GM18907 (cell line): Measurements from ENCODE around the gene SPAG4.

Source experiments
- ATAC-seq: cut with Tn5 transposase; IDR thresholded peaks from one replicate; pipeline ENCODE4 v1.9.1; 2021; ENCODE audit warnings: mild to moderate bottlenecking, moderate library complexity; ENCODE audit not compliant: unreplicated experiment

SPAG4 gene, protein sequence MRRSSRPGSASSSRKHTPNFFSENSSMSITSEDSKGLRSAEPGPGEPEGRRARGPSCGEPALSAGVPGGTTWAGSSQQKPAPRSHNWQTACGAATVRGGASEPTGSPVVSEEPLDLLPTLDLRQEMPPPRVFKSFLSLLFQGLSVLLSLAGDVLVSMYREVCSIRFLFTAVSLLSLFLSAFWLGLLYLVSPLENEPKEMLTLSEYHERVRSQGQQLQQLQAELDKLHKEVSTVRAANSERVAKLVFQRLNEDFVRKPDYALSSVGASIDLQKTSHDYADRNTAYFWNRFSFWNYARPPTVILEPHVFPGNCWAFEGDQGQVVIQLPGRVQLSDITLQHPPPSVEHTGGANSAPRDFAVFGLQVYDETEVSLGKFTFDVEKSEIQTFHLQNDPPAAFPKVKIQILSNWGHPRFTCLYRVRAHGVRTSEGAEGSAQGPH

DNA sequence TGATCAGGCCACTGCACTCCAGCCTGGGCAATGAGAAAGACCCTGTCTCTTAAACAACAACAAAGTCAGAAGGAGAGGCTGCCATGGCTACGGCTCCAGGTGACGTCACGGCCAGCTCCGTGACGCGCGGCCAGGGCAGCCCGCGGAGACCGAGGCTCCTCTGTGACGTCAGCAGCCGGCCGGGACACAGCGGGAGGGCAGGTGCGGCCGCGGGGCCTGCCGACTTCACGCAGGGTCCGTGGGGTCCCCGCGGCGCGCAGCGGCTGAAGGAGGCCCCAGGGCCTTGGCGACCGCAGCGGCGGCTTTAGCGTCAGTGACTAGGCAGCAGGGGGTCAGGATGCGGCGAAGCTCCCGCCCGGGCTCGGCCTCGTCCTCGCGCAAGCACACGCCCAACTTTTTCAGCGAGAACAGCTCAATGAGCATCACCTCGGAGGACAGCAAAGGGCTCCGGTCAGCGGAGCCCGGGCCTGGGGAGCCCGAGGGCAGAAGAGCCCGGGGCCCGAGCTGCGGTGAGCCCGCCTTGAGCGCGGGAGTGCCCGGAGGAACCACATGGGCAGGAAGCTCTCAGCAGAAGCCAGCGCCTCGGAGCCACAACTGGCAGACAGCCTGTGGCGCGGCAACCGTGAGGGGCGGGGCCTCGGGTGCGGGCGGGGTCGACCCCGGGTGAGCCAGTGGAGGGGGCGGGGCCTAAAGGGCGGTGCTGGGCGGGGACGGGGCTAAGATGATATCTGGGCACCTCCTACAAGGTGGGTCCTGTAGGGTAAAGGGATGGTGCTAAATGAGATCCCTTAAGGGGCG is at the start of gene SPAG4:
Gene SPAG4 (plus strand): TSS at position 163 of the 798 bp plus-strand sequence. CDS start 175 bp downstream, at position 338.
- peak; percentile 70 for ATAC-seq

DNA sequence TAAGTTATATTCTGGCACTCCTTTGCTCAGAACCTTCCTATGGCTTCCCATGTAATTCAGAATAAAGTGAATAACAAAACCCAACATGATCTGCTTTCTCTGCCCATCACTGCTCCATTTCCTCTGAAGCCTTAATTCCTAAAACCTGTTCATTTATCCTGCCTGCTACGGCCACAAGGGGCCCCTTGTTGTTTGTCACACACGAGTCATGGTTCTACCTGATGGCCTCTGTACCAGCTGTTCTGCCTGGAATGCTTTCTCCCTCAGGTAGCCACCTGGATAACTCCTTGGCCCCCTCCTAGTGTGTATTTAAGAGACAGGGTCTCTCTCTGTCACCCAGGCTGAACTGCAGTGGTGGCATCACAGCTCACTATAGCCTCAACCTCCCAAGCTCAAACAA is 47.0 kb upstream of the SPAG4 start:
- no peak for ATAC-seq

DNA sequence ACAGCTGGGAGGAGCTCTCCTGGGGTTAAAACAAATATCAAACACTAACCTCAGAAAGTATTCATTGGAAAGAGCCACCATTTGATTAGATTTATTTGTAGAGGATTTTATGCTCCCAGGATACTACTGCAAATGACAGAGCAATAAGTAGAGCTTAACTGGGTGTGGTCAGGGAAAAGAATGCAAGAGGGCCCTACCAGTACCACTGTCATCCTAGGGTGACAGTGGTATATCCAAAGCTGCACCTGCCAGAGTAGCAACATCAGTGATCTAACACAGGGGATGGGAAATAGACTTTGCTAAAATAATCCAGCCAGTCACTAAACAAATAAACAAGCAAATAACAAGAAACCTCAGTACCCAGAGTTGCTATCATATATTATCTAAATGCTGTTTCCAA is 44.1 kb upstream of the SPAG4 start:
- ATAC-seq = no peak

DNA sequence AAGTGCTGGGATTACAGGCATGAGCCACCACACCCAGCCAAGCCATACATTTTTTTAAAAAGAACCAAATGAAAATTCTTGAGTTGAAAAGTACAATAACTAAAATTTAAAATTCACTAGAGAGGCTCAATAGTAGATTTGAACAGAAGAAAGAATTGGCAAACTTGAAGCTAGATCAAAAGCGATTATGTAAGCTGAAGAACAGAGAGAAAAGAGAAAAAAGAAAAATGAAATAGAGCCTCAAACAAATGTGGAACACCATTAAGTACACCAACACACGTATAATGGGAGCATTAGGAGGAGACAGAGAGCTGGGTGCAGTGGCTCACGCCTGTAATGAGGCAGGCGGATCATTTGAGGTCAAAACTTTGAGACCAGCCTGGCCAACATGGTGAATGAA is 42.8 kb upstream of the SPAG4 start:
- no peak for ATAC-seq

DNA sequence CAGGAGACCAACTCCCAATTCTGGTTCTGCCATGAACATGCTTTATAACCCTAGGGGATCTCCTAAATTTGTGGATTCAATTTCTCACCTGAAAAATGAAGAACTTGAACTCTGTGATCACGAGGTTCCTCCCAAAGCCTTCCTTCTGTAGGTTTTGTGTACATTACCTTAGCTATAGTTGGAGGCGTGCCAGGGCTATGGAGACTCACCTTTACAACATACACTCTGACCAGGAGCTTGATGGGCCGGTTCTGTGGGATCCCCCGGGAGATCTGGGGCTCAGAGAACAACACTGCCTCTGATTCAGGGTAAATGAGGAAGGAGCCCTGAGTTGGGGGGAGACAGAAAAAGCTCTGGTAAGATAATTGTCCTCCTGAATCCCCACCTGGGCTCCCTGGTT is 39.7 kb upstream of the SPAG4 start:
- ATAC-seq = no peak

DNA sequence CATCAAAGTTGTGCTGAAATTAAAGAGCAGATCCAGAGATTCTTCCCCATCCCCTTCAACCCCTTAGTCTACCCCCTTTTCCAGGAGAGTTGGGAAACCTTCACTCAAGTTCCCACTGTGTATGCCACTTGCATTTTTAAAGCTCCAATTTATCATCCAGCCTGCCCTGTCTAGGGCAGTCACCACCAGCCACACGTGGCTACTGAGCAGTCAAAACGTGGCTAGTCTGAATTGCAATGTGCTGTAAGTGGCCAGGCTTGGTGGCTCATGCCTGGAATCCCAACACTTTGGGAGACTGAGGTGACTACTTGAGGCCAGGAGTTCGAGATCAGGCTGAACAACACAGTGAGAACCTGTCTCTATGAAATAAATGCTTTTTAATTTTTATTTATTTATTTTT is 38.8 kb upstream of the SPAG4 start:
- ATAC-seq = no peak

DNA sequence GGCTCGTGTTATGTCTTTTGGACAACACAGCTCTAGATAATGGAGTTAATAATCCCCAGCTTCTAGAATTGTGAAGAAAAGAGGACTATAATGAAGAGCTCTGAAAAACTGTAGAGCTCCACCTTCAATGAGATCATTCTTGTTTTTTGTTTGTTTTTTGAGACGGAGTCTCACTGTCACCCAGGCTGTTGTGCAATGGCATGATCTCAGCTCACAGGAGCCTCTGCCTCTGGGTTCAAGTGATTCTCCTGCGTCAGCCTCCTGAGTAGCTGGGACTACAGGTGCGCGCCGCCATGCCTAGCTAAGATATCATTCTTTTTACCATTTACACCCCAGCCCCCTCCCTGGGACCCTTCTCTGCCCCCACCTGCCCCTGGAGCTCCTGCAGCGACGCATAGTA is 37.2 kb upstream of the SPAG4 start:
- ATAC-seq = no peak

DNA sequence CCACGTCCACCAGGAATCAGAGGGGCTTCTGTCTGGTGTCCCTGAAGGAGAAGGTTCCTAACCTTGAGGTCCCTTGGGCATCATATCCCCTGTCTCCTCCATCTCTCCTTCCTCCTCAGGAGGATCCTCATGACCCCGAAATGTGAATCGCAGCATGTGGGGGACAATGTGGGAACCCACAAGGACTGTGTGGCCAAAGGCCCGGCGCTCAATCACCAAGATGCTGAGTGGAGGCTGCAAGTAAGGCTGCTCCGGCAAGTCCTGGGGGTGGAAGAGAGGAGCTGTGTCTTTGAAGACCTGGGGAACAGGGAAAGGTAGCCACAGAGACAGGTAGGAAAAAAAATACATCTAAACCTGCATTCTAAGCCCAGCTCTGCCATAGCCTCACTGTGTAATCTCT is 36.4 kb upstream of the SPAG4 start:
- no peak for ATAC-seq

DNA sequence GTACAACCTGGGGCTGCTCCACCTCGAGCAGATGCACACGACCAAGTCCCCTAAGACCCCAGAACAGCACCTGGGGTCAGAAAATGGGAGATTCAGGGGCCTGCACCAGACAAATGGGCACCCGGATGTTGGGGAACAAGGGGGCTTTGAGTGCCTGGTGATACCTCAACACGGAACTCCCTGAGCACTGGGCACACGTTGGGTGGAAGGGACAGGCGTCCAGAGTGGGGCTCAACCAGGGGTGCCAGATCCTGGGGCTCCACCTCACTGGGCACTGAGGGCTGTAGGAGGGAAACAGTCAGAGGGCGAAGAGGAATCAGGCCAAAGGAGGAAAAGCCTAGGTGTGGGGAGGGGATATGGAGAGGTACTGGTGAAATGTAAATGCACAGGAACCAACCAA is 33.5 kb upstream of the SPAG4 start:
- ATAC-seq = no peak

DNA sequence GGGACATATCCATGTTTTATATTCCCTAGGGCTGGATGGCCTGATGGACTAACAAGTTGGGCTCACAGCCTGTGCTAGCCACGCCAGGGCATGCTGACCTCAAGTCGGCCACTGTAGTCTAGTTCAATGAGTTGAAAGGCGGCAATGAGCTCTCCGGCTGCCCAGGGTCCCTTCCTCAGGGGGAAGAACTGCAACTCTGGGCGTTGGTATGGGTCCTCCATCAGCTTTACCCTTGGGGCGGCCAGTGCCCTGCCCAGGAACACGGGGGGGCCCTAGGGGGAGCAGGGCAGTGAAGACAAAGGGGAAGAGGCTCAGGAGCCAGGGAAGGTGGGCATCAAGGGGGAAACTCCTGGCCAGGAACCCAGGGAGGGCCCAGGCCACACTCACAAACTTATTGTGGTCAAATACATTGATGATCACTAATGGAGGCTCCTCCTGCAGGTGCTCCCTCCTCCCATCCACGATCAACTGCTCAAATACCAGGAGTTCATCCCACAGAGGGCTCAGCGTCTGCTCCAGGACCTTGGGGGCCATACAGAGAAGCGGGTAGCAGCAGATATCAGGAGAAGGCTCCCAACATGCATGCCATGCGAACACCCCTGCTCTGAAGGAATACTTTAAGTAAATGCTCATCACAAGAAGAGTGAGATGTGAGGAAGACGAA is 32.8 kb upstream of the SPAG4 start:
- no peak for ATAC-seq

DNA sequence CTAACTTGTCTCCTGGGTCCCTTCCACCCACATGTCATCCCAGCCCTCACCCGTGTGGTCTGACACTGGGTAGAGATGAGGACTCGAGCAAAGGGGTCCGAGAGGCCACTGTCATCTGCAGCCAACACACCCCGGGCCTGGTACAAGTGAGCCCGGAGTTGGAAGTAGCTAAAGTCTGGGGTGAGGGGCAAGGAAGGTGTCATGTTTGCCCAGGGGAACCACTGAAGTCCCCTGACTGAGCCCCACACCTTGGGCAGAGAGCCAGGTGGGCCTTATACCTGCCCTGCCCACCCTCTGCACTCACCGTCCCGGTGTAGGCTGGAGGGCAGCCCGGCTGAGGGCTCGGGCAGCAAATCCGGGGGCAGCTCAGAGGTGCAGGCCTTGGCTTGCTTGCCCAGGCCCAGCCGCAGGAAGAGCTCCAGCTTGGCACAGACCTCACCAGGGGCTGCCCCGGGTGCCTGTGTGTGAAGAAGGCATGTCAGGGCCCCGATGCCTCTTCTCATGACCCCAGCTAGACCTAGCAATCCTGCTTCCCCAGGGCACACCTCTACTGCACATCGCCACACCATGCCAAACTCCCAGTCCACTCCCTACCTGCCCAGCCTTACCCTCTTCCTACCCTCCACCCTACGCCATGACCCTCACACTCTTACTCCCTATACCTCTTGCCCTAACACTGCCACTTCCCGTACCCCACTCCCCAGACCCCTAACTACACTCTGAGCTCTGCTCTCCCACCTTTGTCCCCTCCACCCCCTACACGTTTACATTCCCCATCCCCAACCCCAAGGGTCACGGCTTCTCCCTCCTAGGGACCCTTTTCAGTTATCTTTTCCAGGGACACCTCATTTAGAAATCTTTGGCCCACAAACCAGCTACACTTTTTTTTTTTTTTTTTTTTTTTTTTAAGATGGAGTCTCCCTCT is 31.7 kb upstream of the SPAG4 start:
- no peak for ATAC-seq

DNA sequence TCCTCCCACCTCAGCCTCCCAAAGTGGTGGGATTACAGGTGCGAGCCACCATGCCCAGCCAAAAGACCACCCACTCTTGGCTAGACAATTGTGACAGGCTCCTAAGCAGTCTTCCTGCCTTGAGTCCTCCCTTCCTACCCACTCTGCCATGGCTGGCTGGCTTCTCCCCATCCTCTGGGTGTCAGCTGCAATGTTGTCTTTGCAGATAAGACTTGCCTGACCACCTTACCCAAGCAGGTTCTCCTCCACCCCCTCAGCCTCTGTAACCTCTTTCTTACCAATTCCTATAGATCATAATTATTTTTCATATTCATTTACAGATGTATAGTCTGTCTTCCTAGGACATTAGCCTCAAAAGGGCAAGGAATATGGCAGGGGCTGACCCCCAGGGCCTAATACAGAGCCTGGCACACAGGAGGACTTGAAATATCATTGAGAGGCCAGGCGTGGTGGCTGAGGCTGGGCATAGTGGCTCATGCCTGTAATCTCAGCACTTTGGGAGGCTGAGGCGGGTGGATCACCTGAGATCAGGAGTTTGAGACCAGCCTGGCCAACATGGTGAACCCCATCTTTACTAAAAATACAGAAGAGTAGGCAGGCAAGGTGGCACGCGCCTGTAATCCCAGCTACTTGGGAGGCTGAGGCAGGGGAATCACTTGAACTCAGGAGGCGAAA is 28.7 kb upstream of the SPAG4 start:
- no peak for ATAC-seq

DNA sequence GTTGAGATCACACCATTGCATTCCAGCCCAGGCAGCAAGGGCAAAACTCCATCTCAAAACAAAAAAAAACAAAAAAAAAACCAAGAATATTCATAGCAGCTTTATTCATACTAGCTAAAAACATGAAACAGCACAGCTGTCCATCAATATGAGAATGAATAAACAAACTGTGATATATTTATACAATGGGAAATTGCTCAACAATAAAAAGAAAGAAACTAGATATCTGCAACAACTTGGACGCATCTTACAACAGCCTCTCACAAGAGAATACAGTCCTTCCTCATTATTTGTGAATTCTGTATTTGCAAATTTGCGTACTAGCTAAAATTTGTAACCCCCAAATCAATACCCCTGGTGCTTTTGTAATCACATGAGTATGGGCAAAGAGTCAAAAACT is 28.2 kb upstream of the SPAG4 start:
- ATAC-seq = no peak

DNA sequence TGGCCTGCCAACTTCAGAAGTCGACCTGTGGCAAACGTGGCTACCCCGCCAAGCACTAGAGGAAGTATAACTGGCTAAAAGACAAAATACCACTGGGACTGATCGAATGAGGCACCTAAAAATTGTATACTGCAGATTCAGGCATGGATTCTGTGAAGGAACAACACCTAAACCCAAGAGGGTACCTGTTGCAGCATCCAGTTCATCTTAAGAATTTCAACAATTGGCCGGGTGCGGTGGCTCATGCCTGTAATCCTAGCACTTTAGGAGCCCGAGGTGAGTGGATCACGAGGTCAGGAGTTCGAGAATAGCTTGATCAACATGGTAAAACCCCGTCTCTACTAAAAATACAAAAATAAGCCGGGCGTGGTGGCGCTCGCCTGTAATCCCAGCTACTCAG is 27.2 kb upstream of the SPAG4 start:
- ATAC-seq = no peak

DNA sequence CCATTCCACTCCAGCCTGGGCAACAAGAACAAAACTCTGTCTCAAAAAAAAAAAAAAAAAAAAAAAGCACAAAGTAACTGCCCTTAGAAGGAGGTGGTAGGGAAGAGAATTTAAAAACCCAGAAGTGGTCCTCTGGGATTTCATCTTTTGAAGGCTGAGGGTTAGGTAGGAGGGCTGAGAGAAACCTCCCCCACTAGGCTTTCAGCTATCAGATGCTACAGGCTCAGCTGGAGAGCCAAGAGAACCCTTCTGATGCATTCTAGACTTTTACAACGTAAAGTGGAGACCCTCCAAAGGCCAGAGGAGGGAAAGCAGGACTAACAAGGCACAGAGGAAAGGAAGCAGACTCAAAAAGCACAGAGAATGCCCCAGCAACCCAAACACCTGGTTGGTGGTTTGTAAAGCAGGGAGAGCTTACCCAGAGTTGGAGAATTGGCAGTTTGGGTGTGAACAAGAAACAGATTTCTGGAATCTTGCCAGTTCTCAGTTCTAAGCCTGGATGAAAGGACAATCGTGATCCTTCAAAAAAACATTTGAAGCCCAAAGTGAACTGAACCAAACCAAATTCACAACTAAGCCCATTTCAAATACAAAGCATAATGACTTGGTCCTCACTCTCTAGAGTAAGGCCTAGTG is 23.2 kb upstream of the SPAG4 start:
- ATAC-seq = no peak

DNA sequence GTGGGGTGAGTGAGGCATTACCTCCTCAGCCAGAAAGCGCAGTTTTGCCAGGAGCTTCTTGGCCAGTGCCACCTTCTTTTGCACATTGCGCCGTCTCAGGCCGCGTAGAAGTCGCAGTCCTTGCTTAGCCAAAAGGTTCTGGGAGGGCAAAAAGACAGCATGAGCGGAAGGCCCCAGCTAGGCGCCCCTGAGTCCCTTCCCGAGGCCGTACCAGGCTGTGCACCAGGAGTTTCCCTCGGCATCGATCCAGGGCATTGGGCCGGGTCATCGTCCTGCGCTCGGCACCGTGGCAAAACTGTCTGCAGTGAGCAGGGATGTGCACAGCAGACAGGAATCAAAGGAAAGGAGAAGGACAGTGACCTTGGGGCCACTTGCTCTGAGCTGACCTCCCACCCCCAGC is 20.2 kb upstream of the SPAG4 start:
- ATAC-seq = no peak

DNA sequence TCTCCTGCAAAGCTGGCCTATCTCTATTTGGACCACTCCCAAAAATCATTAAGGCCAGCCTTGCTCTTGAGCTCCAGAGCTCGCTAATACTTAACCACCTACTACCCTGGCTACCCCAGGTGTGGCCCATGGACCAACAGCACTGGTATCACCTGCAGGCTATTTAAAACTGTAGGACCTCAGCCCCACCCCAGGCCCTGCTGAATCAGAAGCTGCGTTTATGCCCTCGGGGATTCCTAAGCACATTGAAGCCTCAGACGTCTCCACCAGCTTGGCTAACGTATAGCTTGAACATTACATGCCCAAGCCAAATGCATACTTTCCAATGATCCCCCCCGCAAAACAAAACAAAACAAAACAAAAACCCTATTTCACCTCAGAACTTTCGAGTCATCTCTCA is 19.7 kb upstream of the SPAG4 start:
- ATAC-seq = no peak

DNA sequence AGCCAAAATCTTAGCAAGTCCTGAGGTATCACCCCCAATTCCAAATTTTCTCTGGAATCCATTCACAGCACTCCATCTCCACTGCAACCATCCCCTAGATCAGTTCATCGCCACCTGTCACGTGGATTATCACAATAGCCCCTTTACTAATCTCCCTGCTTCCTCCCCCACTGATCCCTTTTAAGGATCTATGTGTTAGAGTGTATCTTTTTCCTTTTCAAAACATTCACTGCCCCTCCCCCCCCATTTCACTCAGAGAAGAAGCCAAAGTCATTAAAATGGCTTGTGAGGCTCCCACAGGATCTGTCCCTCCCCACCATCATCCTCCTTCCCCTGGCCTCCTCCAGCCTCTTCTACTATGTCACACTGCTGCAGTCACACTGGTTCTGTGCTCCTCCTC is 18.4 kb upstream of the SPAG4 start:
- no peak for ATAC-seq

DNA sequence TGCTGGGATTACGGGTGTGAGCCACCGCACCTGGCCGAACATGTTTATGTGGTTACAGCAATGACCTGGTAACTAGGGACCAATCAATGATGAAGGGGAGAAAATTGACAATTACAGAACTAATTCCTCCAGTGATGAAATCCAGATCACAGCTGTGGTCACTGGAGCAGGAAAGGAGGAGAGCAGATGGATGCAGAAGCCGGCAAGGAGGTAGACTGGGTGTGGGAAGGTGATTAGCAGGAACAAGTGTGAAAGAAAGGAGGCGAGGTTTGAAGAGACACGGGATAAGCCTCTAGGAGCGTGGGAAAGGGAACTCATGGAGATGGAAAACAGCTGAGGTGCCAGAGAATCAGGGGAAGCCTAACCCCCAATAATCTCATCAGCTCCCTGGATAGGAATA is 17.2 kb upstream of the SPAG4 start:
- no peak for ATAC-seq
